GM18951 (cell line): ENCODE data around the gene FRMD6.

Source experiments
- POLR2A ChIP-seq: IDR thresholded peaks from 4 replicates; pipeline ENCODE4 v1.6.1; 2011; ENCODE audit warnings: mild to moderate bottlenecking; ENCODE audit not compliant: insufficient read length, insufficient read depth; ENCODE audit errors: extremely low read depth
- in situ Hi-C: fragments of 300-500 bp; cut with MboI; formaldehyde crosslinking; loops from one replicate; pipeline ENCODE4 v1.12.0; 2022; ENCODE audit warnings: low sequenced_read_pairs, mixed read lengths, inconsistent platforms; ENCODE audit not compliant: unreplicated experiment

The FRMD6 gene

DNA sequence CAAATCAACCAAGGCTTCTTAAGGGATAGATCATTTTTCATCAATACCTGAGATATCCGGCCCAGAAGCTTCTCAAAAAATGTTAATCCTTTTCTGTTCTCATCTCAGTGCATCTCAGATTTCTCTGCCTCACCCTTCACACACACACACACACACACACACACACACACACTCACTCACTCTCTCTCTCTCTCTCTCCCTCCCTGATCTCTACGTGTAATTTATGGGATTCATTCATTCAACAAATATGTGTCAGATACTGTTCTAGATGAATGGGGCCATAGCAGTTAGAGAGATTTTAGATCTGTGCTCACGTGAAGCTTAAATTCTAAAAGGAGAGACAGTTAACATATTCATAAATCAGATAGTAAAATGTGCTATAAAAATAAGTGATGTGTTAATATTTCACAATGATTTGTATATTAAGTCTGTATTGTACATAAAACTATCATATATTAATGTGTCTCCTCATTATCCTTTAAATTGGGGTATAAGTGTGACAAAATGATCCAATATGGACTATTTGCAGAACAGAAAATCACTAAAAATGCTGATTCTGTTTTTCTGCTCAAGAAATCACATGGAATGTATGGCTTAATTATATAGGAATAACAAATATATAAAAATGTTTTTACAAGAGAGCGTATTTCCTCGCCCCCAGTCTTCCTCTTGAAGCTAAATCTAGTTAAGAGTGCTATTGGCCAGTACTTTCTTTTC lies 7.3 kb upstream of the FRMD6 start:
- no peak for TF ChIP-seq POLR2A
- in situ Hi-C loops: no loop called here

DNA sequence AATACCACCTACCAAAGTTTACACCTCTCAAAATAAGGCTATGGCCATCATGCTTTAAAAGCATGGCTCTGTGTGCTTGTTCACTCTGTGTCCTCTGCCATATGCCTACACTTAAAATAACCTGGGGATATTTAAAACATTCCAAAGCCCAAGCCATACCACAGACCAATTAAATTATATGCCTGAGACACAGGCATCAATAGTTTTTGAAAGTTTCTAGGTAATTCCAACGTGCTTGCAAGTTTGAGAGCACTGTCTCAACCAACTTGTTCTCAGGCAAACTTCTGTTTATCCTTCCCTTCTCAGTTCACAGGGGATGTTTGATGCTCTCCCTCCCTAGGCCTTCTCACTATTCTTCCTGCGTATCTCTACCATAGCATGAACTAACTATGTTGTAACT lies 3.4 kb upstream of the FRMD6 start:
- no peak for TF ChIP-seq POLR2A
- in situ Hi-C loops: no loop called here

DNA sequence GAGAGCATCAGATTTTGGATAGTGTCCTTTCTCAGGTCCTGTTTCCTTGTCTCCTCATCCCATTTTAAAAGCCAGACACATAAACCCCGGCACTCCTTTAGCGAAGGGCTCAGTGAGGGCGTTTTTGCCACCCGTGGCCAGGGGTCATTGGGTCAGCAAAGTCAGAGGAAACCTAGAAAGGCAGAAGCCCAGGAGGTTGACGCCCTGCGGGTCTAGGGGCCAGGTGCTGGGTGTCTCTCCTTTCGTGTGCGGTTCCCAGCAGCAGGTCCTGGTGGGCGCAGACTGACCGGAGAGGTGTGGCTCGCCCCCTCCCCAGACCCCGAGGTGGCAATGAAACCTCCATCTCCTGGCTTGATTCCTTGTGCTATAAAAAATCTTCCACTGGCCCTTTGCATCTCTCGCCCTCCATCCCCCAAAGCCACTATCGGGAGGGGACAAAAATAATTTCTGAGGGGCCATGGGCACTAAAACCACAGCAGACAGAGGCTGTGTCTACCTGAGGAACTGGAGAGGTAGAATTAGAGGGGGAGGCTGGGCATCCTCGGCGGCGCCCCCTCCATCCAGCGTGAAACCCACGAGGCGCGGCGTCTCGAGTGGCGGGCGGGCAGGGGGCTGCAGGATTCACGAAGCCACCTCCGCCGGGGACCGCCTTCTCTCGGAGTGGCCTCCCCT lies 858 bp upstream of the FRMD6 start:
- TF ChIP-seq POLR2A: no peak
- in situ Hi-C loops: no loop called here

DNA sequence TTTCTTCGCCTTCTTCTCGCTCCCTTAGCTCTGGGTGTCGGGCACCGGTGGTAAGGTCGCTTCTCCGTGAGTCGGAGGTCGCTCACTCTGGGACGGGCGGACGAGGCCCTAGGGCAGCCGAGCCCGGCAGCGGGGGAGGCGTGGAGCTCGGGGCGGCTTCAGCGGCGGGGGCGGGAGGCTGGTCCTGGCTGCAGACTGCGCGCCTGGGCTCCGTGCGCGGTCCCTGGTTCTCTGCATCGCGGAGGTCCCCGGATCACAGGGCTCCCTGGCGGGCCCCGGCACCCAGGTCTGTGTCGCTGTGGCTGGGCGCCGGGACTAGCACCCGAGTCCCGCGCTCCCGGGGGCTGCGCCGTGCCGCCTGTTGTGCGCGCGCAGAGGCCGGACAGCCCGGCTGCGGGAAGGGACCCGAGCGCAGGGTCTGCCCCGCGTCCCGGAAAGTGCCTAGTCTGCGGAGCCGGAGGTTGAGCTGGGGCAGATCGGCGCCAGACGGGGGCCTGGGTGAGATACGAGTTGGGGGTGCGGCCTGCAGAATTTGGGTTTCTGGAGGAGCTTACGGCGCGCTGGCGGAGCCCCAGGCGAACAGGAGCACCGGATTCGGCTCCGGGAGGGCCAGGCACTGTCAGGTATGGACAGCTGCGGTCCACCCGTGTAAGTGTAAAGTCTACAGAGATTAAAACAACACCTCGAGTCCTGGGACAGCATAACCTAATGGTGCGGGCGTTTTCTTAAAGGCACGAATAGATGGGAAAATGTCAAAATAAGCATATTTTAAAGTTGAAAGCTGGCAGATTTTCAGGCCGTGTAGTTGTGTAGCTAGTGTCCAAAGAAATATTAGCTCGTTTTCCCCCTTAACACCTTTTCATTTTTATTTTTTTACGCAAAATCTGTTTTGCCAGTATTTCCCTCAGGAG lies 713 bp downstream of the FRMD6 start:
- in situ Hi-C loops: no loop called here
- no peak for TF ChIP-seq POLR2A

DNA sequence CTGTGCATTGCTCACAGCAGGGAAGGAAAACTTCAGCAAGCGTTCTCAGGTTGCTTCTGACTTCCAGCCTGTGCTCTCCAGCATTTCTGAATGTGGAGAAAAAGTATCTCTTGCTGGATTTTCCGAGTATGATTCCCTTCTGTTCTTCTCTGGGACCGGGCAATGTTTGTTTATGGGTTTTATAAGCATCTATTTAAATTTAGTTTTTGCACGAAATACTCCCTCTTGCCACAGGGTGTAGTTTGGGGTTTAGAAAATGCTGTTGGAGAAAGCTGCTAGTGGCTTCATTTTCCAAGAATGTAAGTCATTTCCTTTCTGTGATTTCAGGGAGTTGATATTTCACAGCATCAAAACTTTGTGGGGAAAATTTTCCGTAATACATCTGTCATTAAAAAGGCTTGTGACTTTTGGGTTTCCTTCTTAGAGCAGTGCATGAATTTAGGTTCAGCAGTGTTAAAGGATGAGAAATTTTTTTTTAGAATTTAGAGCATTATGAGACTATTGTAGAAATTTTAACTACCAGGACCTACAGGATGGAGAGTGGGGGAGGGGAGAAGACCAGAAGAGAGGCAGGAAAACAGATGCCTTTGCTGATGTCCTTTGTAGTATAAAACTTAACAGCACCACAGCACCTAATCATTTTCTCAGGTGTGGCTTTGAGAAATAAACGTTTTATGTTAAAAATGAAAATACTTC lies 1.5 kb downstream of the FRMD6 start:
- in situ Hi-C loops: no loop called here

DNA sequence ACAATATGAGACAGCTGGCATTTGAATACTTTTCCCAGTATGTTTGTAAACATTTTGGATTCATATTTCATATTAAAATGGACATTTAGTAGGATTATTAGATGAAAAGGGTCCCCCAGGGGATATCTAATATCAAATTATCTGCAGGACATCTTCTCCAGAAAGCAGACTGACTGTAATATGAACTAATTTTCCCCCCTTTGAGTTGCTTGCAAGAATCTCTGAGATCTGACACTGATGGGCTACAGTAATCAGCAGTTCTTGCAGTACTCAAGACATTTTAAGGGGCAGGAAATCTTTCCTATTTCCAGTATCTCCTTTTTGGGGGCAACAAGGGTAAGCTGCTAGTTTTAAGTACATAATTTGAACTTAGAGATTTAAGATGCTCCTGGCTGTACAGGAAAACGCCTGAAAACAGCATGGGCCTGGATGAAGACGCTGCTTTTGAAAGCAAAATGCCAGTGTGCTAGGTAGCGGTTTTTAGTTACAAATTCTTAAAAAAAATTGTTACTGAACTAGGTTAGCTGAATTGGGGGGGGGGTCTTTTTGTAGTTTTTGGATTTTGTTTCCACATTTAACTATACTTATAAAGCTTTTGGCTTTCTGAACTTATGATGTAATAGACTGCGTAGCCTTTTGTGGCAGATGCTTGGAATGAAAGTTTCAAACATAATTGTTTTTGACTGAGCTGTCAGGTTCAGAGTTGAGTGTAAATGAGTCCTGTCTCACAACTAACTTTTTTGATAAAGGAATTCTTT lies 2.2 kb downstream of the FRMD6 start:
- no peak for TF ChIP-seq POLR2A
- in situ Hi-C loops: no loop called here

More for the DNA sequence above, 1.5 kb downstream of the FRMD6 start:
- no peak for TF ChIP-seq POLR2A

DNA sequence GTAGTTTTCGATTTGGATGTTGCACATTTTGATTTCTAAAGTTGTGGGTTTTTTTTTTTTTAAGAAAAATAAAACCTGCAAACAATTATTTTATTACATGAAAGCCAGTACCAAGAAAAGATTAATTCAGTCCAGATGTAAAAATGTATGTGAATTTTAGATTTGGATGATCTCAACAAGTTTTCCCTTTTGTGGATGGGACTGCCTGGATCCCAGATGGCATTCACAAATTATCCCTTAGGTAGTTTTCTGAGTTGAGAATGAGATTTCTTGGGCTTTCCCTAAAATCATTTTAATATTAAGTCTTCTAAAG lies 2.8 kb downstream of the FRMD6 start:
- no peak for TF ChIP-seq POLR2A
- in situ Hi-C loops: no loop called here

DNA sequence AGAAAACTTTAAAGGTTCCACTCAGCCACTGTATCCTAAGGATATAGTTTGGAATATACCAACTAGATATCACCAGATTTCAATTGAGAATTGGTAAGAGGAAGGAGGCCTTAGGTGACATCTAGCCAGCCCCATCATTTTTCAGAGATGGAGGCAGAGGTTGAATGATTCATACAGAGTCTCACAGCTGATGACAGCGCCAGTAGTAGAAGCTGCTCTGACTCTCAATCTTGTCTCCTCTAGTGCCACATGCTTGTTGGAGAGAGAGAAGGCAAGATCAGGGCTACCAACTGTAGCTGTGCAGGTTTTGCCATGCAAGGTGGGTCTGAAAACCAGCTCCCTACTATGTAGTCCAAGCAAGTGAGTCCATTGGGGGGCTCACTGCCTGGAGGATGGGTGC lies 6.1 kb downstream of the FRMD6 start:
- in situ Hi-C loops: no loop called here
- TF ChIP-seq POLR2A: no peak

DNA sequence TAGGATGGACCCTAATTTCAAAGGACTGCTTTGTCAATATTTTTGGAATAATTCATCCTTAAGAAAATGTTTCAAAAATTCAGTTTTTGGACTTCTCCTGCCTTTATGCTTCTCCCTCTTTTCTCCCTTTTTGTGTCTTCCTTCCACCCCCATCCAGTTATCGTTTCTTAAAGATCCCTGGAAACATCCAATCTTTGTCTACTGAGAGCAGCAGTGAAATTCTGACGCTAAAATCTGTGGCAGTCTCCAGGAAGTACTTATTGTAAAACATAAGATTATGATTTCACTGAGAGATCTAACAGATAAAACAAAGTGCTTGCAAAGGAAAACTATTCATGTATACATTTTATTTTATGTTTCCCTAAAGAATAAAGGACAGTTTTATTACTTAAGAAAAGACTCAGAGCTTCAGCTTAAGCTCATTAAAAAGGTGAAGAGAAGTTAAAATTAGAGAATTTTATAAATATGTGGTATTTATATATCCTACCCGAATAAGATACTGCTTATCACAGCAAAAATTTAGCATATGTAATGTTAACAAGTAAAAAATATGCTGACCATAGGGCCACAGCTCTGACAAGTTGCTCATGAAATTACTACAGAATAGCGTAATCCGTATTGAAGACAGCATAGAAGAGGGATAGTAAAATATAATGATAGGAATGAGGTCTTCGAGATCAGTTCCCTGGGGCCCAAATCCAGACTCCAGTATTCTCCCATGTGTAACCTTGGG lies 6.9 kb downstream of the FRMD6 start:
- in situ Hi-C loops: no loop called here

DNA sequence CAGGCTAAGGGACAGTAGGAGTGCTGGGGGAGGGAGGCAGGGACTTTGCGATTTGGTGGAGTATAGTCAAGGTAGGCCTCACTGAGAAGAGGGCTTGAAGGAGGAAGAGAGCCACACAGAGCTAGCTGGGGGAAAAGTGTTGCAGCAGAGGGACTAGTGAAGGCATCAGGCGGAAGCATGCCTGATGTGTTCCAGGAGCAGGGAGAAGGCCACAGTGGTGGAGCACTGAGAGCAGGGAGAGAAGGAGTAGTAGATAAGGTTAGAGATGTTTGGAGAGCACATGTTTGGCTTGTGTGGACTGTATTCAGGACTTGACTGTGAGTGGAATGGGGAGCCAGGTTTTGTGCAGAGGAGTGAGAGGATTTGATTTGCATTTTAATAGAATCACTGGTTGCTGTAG lies 9.0 kb downstream of the FRMD6 start:
- in situ Hi-C loops: no loop called here
- no peak for TF ChIP-seq POLR2A

More for the DNA sequence above, 6.9 kb downstream of the FRMD6 start:
- no peak for TF ChIP-seq POLR2A

DNA sequence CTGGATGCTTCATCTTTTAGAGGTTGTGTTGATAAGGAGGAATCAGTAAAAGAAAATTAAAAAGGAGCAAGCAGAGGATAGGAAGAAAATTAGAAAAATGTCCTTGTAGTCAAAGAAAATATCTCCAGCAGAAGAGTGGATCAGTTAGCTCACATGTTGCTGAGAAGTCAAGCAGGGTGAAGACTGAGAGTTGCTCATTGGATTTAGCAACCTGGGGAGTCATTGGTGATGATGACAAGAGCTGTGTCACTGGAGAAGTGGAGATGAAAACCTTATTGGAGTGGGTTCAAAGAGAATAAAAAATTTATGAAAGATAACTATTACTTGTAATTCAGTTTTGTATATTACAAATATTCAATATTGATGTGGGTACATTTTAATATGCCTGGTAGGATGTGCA lies 9.8 kb downstream of the FRMD6 start:
- no peak for TF ChIP-seq POLR2A

DNA sequence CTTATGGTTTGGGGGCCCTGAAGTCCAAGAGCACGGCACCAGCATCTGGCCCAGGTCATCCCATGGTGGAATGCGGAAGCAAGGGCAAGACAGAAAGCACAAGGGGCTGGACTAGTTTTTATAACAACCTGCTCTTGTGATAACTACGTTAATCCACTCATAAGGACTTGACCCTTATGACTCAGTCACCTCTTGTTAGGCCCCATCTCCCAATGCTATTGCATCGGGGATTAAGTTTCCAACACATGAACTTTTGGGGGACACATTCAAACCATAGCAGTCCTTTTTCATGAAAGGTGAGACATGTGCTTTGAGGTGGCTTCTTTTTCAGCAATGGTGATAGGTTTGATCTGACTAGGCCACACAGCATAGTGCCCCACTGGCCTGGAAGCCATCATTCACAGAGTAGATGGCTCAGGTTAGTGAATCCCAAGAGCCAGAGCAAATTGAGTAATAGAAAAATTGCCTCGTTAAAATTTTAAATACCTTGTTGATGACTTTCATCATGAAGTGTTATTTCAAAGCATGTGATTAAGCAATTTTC lies 12.1 kb downstream of the FRMD6 start:
- no peak for TF ChIP-seq POLR2A
- in situ Hi-C loops: no loop called here

More for the DNA sequence above, 9.8 kb downstream of the FRMD6 start:
- in situ Hi-C loops: no loop called here

DNA sequence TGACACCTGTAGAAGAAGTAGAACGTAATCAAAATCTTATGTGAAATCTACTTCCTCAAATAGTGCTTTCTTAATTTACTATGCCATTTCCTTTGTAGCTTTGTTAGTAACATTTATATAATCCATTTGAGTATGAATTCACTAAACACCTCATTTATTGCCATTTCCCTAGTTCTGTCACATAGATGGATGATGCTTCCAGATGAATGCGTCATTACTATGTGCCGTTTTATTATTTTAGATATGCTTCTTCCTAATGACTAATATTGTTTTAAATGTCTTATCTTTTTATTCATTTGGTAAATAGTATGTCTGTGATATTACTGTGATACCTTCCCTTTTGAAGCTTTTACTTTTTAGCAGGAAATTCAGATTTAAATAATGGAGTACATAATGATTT lies 14.4 kb downstream of the FRMD6 start:
- no peak for TF ChIP-seq POLR2A
- in situ Hi-C loops: no loop called here
